Stomach (tissue), 4 donors: Measurements from ENCODE around the gene SNX1.

Source experiments
- CTCF ChIP-seq, 7 experiments: fragments of 450-650 bp in 4 of 7; fragments of 200-600 bp in 3 of 7; sonication (generic) in 3 of 7; IDR thresholded peaks; one replicate each; pipeline ENCODE4 v1.5.1; 2016 to 2019; ENCODE audit warnings: antibody characterized with exemption in 7 of 7, control low read depth in 2 of 7, mild to moderate bottlenecking in 1 of 7
- EP300 ChIP-seq: sonication (generic); formaldehyde crosslinking; IDR thresholded peaks from one replicate; pipeline ENCODE4 v1.6.1; 2017; ENCODE audit warnings: antibody characterized with exemption
- POLR2A ChIP-seq, 4 donors: fragments of 450-650 bp; IDR thresholded peaks; one replicate each; pipeline ENCODE4 v1.6.1; 2016; ENCODE audit warnings: antibody characterized with exemption in 4 of 4, control low read depth in 2 of 4, mild to moderate bottlenecking in 1 of 4, moderate library complexity in 1 of 4
- POLR2AphosphoS5 ChIP-seq, 3 donors: sonication (generic); formaldehyde crosslinking; IDR thresholded peaks; one replicate each; pipeline ENCODE4 v1.6.1; 2016; ENCODE audit warnings: antibody characterized with exemption in 3 of 3

DNA sequence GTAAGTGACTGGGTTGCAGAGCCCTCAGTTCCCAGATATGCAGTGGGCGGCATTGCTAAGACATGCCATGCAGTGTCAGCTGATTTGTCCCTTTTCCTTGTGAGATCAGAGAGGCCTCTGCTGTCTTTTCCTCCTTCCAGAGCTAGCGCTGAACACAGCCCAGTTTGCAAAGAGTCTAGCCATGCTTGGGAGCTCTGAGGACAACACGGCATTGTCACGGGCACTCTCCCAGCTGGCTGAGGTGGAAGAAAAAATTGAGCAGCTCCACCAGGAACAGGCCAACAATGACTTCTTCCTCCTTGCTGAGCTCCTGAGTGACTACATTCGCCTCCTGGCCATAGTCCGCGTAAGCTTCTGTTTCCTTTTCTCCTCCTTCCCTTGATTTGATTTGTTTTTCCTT, 35.8 kb downstream of the SNX1 start:
- TF ChIP-seq CTCF (IDR thresholded peaks at IDR 0.05) (no peak), EP300 (no peak), POLR2AphosphoS5 (IDR thresholded peaks at IDR 0.05) (no peak), POLR2A (IDR thresholded peaks at IDR 0.05) (no peak)
